HCT116 (cell line): ENCODE results near the gene TYW3. TPM values are rescaled to one million over a fixed set of nuclear protein-coding genes. Genes with fewer than 3 reads are reported as not detected.

ENCODE experiments used
- ATAC-seq: fragments of 200-7000 bp; cut with Tn5 transposase; 2 replicates; pipeline ENCODE4 v1.9.1; 2020; ENCODE audit warnings: mild to moderate bottlenecking, moderate library complexity
- BruUV-seq: library from RNA; stranded (reverse); fragments of 400-500 nt; replicated peaks from 2 replicates; lab custom pipeline; 2021; lab: Mats Ljungman, UMichigan
- CTCF ChIA-PET: fragments of 300-600 bp; sonication (Branson Sonifier 250); formaldehyde crosslinking; loops from one replicate; lab custom pipeline; 2021; ENCODE audit warnings: antibody characterized with exemption; lab: Charles Lee
- POLR2A ChIA-PET: fragments of 300-600, 350-600 bp; sonication (Branson Sonifier 250); formaldehyde crosslinking; loops from one replicate; lab custom pipeline; 2021; ENCODE audit warnings: antibody characterized with exemption; lab: Charles Lee
- RAD21 ChIA-PET, 2 experiments: fragments of 300-600 bp; sonication (Branson Sonifier 250); formaldehyde crosslinking; loops; one replicate each; lab custom pipeline; 2023; ENCODE audit warnings: low total read pairs in 2 of 2; ENCODE audit not compliant: uncharacterized antibody in 2 of 2, unreplicated experiment in 2 of 2, low non-redundant PET in 1 of 2; lab: Charles Lee
- DNase-seq: peaks from one replicate; pipeline ENCODE4 v3.0.0-alpha.2; 2010; ENCODE audit warnings: low read depth, low spot score
- H2AFZ ChIP-seq: fragments of 200-600 bp; shearing (Covaris generic), sonication (generic); 2 replicates; pipeline ENCODE4 v1.6.1; 2017; ENCODE audit warnings: low read depth, mixed run types, mixed read lengths, antibody characterized with exemption, low read length; ENCODE audit not compliant: poor library complexity, severe bottlenecking
- H3K27ac ChIP-seq: 2 replicates; pipeline ENCODE4 v1.5.1; 2012; ENCODE audit warnings: low read depth, low read length
- H3K27me3 ChIP-seq: fragments of 200-600 bp; sonication (generic); 2 replicates; pipeline ENCODE4 v1.6.1; 2016; ENCODE audit warnings: mixed run types, low read length, mixed read lengths; ENCODE audit not compliant: insufficient read depth
- H3K36me3 ChIP-seq, 2 experiments: fragments of 200-500 bp in 1 of 2; fragments of 200-600 bp in 1 of 2; sonication (Bioruptor generic) in 1 of 2; sonication (generic) in 1 of 2; 2 replicates each; pipeline versions ENCODE4 v1.5.1 to v1.6.1; 2014 to 2016; ENCODE audit warnings: low read length in 2 of 2, inconsistent platforms in 1 of 2, mixed read lengths in 1 of 2, mixed run types in 1 of 2; ENCODE audit not compliant: insufficient read depth in 2 of 2, control insufficient read depth in 1 of 2
- H3K4me1 ChIP-seq, 2 experiments: fragments of 200-600 bp in 1 of 2; sonication (generic) in 1 of 2; 2 replicates each; pipeline versions ENCODE4 v1.5.1 to v1.6.1; 2012 to 2017; ENCODE audit warnings: low read length in 2 of 2, inconsistent platforms in 1 of 2, mild to moderate bottlenecking in 1 of 2, mixed read lengths in 1 of 2, mixed run types in 1 of 2, moderate library complexity in 1 of 2; ENCODE audit not compliant: insufficient read depth in 2 of 2, control insufficient read depth in 1 of 2
- H3K4me2 ChIP-seq: fragments of 200-600 bp; sonication (generic); 2 replicates; pipeline ENCODE4 v1.6.1; 2017; ENCODE audit warnings: mixed run types, low read length, mixed read lengths
- H3K4me3 ChIP-seq, 2 experiments: fragments of 200-600 bp in 1 of 2; sonication (generic) in 1 of 2; replicated peaks in 1 of 2; 2 replicates each; pipeline ENCODE4 v1.5.1; 2011 to 2016; ENCODE audit warnings: low read length in 2 of 2, control low read depth in 1 of 2, low read depth in 1 of 2, mild to moderate bottlenecking in 1 of 2, mixed read lengths in 1 of 2, mixed run types in 1 of 2
- H3K79me2 ChIP-seq: fragments of 200-600 bp; sonication (generic); 2 replicates; pipeline ENCODE4 v1.6.1; 2017; ENCODE audit warnings: mild to moderate bottlenecking, mixed run types, low read length, moderate library complexity, mixed read lengths; ENCODE audit not compliant: insufficient read depth
- H3K9ac ChIP-seq: fragments of 200-600 bp; sonication (generic); 2 replicates; pipeline ENCODE4 v1.6.1; 2016; ENCODE audit warnings: low read length, mixed read lengths
- H3K9me2 ChIP-seq: fragments of 200-600 bp; sonication (generic), shearing (Covaris generic); 2 replicates; pipeline ENCODE4 v1.6.1; 2017; ENCODE audit warnings: mixed run types, mild to moderate bottlenecking, moderate library complexity; ENCODE audit not compliant: insufficient read depth
- H3K9me3 ChIP-seq, 2 experiments: fragments of 200-500 bp in 1 of 2; fragments of 200-600 bp in 1 of 2; sonication (Bioruptor generic) in 1 of 2; sonication (generic) in 1 of 2; 2 replicates each; pipeline ENCODE4 v1.6.1; 2014 to 2017; ENCODE audit warnings: low read length in 2 of 2, mixed read lengths in 2 of 2, inconsistent platforms in 1 of 2, low read depth in 1 of 2, mild to moderate bottlenecking in 1 of 2, mixed run types in 1 of 2, moderate library complexity in 1 of 2; ENCODE audit not compliant: control insufficient read depth in 1 of 2, insufficient read depth in 1 of 2
- H4K20me1 ChIP-seq: fragments of 200-600 bp; sonication (generic), shearing (Covaris generic); 2 replicates; pipeline ENCODE4 v1.6.1; 2017; ENCODE audit warnings: mixed run types, mild to moderate bottlenecking, moderate library complexity; ENCODE audit not compliant: insufficient read depth
- ATF3 ChIP-seq: IDR thresholded peaks from 2 replicates; pipeline ENCODE4 v1.6.1; 2012
- CBX3 ChIP-seq: IDR thresholded peaks from 2 replicates; pipeline ENCODE4 v1.6.1; 2012; ENCODE audit warnings: low read depth
- EGR1 ChIP-seq: IDR thresholded peaks from 2 replicates; pipeline ENCODE4 v1.6.1; 2012; ENCODE audit warnings: low read depth
- ELF1 ChIP-seq: IDR thresholded peaks from 2 replicates; pipeline ENCODE4 v1.6.1; 2012; ENCODE audit warnings: low read depth, borderline replicate concordance
- EZH2phosphoT487 ChIP-seq: fragments of 200-600 bp; IDR thresholded peaks from 2 replicates; pipeline ENCODE4 v1.6.1; 2018; ENCODE audit warnings: antibody characterized with exemption, borderline replicate concordance
- FOSL1 ChIP-seq: IDR thresholded peaks from 2 replicates; pipeline ENCODE4 v1.6.1; 2012; ENCODE audit warnings: low read depth
- JUND ChIP-seq: IDR thresholded peaks from 2 replicates; pipeline ENCODE4 v1.6.1; 2012
- POLR2A ChIP-seq: IDR thresholded peaks from 2 replicates; pipeline ENCODE4 v1.7.0; 2011; ENCODE audit warnings: borderline replicate concordance; ENCODE audit not compliant: insufficient read depth, insufficient read length; ENCODE audit errors: extremely low read depth
- POLR2AphosphoS5 ChIP-seq: IDR thresholded peaks from 2 replicates; pipeline ENCODE4 v1.6.1; 2011; ENCODE audit warnings: mild to moderate bottlenecking, low read depth, low read length, moderate library complexity
- RAD21 ChIP-seq: IDR thresholded peaks from 2 replicates; pipeline ENCODE4 v1.6.1; 2012; ENCODE audit warnings: low read depth, mild to moderate bottlenecking
- REST ChIP-seq: IDR thresholded peaks from 2 replicates; pipeline ENCODE4 v1.6.1; 2012; ENCODE audit warnings: low read depth
- SP1 ChIP-seq: IDR thresholded peaks from 2 replicates; pipeline ENCODE4 v1.6.1; 2012; ENCODE audit warnings: low read depth
- SRF ChIP-seq: IDR thresholded peaks from 2 replicates; pipeline ENCODE4 v1.6.1; 2012; ENCODE audit warnings: low read depth
- TCF7L2 ChIP-seq: IDR thresholded peaks from 2 replicates; pipeline ENCODE4 v1.7.0; 2011; ENCODE audit warnings: borderline replicate concordance, inconsistent platforms; ENCODE audit not compliant: insufficient read depth, insufficient read length; ENCODE audit errors: extremely low read depth
- YY1 ChIP-seq: IDR thresholded peaks from 2 replicates; pipeline ENCODE4 v1.6.1; 2011; ENCODE audit warnings: low read length, low read depth, moderate library complexity, mild to moderate bottlenecking; ENCODE audit not compliant: insufficient replicate concordance; ENCODE audit errors: extremely low read depth
- ZBTB33 ChIP-seq: IDR thresholded peaks from 2 replicates; pipeline ENCODE4 v1.6.1; 2011; ENCODE audit warnings: mild to moderate bottlenecking, low read length, moderate library complexity; ENCODE audit not compliant: insufficient replicate concordance; ENCODE audit errors: extremely low read depth
- ZFX ChIP-seq: fragments of 450-650 bp; IDR thresholded peaks from 2 replicates; pipeline ENCODE4 v1.6.1; 2017
- ZNF274 ChIP-seq: fragments of 200-500 bp; sonication (Bioruptor generic); IDR thresholded peaks from 2 replicates; pipeline ENCODE4 v1.6.1; 2014; ENCODE audit warnings: mild to moderate bottlenecking, low read depth, low read length, inconsistent platforms
- intact Hi-C: fragments of 100-400 bp; cut with micrococcal nuclease; formaldehyde crosslinking; loops from 2 replicates; pipeline ENCODE4 v1.10.0; 2022
- total RNA-seq: library from RNA; stranded (reverse); gene quantifications from one replicate; pipeline ENCODE4 v1.2.1, GENCODE V29; 2021; ENCODE audit not compliant: unreplicated experiment
- TF ChIP-seq, protein P1 (sequence below), 3 experiments: fragments of 200-600 bp in 1 of 3; sonication (generic) in 1 of 3; IDR thresholded peaks in 2 of 3; conservative IDR thresholded peaks in 1 of 3; 2 replicates each; pipeline ENCODE4 v1.5.1; 2012 to 2017; ENCODE audit warnings: low read depth in 2 of 3, low read length in 2 of 3, antibody characterized with exemption in 1 of 3, borderline replicate concordance in 1 of 3, control low read depth in 1 of 3, mild to moderate bottlenecking in 1 of 3, mixed read lengths in 1 of 3, mixed run types in 1 of 3, moderate library complexity in 1 of 3; ENCODE audit not compliant: insufficient read depth in 1 of 3
- TF ChIP-seq, protein P2 (sequence below): IDR thresholded peaks from 2 replicates; pipeline ENCODE4 v1.6.1; 2012

TYW3 gene
- total RNA-seq, 1 experiment from 2014 or later: 31.8 TPM

- H3K4me1 ChIP-seq: no peaks in the 10 kb centered on the region
- H3K4me3 ChIP-seq: no peak overlapping the region
- ChIA-PET CTCF (no interaction called here), POLR2A (no interaction called here), RAD21 (no interaction called here)
- ATAC-seq: no peak
- H3K9me2 ChIP-seq: no peaks in the 10 kb centered on the region
- no peak overlapping the region for H3K9ac ChIP-seq
- H3K27me3 ChIP-seq: no peaks in the 10 kb centered on the region
- no peaks in the 10 kb centered on the region for H3K9me3 ChIP-seq
- H2AFZ ChIP-seq: no peak overlapping the region
- no peaks in the 10 kb centered on the region for H4K20me1 ChIP-seq
- no TSS peak for BruUV-seq
- no peak for DNase-seq
- no peak overlapping the region for H3K4me2 ChIP-seq
- H3K79me2 ChIP-seq: no peaks in the 10 kb centered on the region
- TF ChIP-seq FOSL1 (no peak), RAD21 (no peak), YY1 (no peak), SP1 (no peak), JUND (no peak), CBX3 (no peak), TCF7L2 (no peak), POLR2AphosphoS5 (no peak), SRF (no peak), ZFX (no peak), EGR1 (no peak), EZH2phosphoT487 (no peak), POLR2A (no peak), ZNF274 (no peak), ATF3 (no peak), REST (no peak), ELF1 (no peak), ZBTB33 (no peak)
- TF ChIP-seq, protein P1, sequence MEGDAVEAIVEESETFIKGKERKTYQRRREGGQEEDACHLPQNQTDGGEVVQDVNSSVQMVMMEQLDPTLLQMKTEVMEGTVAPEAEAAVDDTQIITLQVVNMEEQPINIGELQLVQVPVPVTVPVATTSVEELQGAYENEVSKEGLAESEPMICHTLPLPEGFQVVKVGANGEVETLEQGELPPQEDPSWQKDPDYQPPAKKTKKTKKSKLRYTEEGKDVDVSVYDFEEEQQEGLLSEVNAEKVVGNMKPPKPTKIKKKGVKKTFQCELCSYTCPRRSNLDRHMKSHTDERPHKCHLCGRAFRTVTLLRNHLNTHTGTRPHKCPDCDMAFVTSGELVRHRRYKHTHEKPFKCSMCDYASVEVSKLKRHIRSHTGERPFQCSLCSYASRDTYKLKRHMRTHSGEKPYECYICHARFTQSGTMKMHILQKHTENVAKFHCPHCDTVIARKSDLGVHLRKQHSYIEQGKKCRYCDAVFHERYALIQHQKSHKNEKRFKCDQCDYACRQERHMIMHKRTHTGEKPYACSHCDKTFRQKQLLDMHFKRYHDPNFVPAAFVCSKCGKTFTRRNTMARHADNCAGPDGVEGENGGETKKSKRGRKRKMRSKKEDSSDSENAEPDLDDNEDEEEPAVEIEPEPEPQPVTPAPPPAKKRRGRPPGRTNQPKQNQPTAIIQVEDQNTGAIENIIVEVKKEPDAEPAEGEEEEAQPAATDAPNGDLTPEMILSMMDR (IDR thresholded peaks at IDR 0.05 in 2 of 3, conservative IDR thresholded peaks at IDR 0.05 in 1 of 3; ENCODE audit: borderline replicate concordance in 1 of 3, insufficient read depth in 1 of 3, low read depth in 2 of 3, low read length in 2 of 3): no peak
- TF ChIP-seq, protein P2, sequence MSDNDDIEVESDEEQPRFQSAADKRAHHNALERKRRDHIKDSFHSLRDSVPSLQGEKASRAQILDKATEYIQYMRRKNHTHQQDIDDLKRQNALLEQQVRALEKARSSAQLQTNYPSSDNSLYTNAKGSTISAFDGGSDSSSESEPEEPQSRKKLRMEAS: no peak
- no peak overlapping the region for H3K27ac ChIP-seq
- no peaks in the 10 kb centered on the region for H3K36me3 ChIP-seq
- intact Hi-C loops: no loop called here
Observed at GRCh38 chr1:74693473-74693872, 39.5 kb upstream of the TYW3 start.
